GM23248 (cell line): ENCODE data around the gene GMEB2.

ENCODE experiments used
- EZH2 ChIP-seq: fragments of 200-600 bp; sonication (generic); IDR thresholded peaks from 2 replicates; pipeline ENCODE4 v1.6.1; 2018; ENCODE audit warnings: antibody characterized with exemption, mild to moderate bottlenecking; ENCODE audit not compliant: insufficient read depth, poor library complexity, severe bottlenecking
- EZH2phosphoT487 ChIP-seq: fragments of 200-600 bp; sonication (generic); IDR thresholded peaks from 2 replicates; pipeline ENCODE4 v1.6.1; 2018; ENCODE audit warnings: antibody characterized with exemption, moderate library complexity, mild to moderate bottlenecking, low read depth; ENCODE audit not compliant: insufficient read depth

- TF ChIP-seq EZH2 (no peak), EZH2phosphoT487 (no peak)
Observed at GRCh38 chr20:63539441-63540370, 87.2 kb downstream of the GMEB2 start.
